Hematopoietic multipotent progenitor cell treated with erythropoietin and hydrocortisone succinate and interleukin-3 and kit ligand, for 17 days (in vitro differentiated cells): ENCODE data around the gene EVI2A.

ENCODE experiments used
- DNase-seq: peaks from one replicate; pipeline ENCODE4 v3.0.0-alpha.2; 2015; ENCODE audit warnings: low spot score

EVI2A gene

GRCh38 chr17:31272803-31273202 is 48.6 kb downstream of the EVI2A start:
- DNase-seq: no peak

GRCh38 chr17:31272236-31272635 is 49.2 kb downstream of the EVI2A start:
- no peak for DNase-seq

GRCh38 chr17:31269578-31269983 is 51.8 kb downstream of the EVI2A start:
- DNase-seq: no peak

- no peak for DNase-seq
These were observed 52.3 kb downstream of the EVI2A start for GRCh38 chr17:31269036-31269577.
